Fibroblast of lung (primary cell): ENCODE results near the gene GSTM5.

Experiments
- EZH2 ChIP-seq: IDR thresholded peaks from 2 replicates; pipeline ENCODE4 v1.5.1; 2012; ENCODE audit warnings: low read length, control low read depth, mild to moderate bottlenecking; ENCODE audit errors: missing control alignments
- TF ChIP-seq, protein P1 (sequence below), 2 donors: IDR thresholded peaks in 1 of 2; conservative IDR thresholded peaks in 1 of 2; 1 replicate in 1 of 2; 2 replicates in 1 of 2; pipeline ENCODE4 v1.5.1; 2011 to 2012; ENCODE audit warnings: low read length in 2 of 2, control low read depth in 1 of 2, inconsistent platforms in 1 of 2, low read depth in 1 of 2, mild to moderate bottlenecking in 1 of 2

DNA sequence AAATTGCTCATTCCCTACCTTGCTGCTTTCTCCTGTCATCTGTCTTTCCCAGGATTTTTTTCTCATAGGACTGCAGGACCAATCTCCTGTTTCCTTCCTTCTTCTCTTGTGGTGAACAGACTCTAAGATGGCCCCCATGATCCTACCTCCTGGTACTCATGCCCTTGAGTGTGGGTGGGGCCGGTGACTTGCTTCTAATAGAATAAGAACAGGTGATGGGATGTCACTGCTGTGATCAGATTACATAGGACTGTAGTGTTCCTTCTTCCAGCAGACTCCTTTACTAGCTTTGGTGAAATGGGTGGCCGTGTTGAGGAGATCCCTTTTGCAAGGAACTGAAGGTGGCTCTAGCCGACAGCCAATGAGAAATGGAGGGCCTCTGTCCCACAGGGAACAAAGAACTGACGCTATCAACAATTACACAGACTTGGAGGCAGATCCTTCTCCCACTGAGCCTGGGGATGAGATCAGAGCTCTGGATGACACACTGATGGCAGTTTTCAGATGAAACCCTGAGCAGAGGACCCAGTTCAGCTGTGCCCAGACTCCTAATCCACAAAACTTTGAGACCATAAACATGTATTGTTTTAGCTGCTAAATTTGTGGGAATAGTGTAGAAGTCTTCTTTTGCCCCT is 21.3 kb downstream of the GSTM5 start:
- TF ChIP-seq, protein P1, sequence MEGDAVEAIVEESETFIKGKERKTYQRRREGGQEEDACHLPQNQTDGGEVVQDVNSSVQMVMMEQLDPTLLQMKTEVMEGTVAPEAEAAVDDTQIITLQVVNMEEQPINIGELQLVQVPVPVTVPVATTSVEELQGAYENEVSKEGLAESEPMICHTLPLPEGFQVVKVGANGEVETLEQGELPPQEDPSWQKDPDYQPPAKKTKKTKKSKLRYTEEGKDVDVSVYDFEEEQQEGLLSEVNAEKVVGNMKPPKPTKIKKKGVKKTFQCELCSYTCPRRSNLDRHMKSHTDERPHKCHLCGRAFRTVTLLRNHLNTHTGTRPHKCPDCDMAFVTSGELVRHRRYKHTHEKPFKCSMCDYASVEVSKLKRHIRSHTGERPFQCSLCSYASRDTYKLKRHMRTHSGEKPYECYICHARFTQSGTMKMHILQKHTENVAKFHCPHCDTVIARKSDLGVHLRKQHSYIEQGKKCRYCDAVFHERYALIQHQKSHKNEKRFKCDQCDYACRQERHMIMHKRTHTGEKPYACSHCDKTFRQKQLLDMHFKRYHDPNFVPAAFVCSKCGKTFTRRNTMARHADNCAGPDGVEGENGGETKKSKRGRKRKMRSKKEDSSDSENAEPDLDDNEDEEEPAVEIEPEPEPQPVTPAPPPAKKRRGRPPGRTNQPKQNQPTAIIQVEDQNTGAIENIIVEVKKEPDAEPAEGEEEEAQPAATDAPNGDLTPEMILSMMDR (conservative IDR thresholded peaks at IDR 0.05 in 1 of 2, IDR thresholded peaks at IDR 0.05 in 1 of 2; ENCODE audit: low read depth in 1 of 2, low read length in 2 of 2) = no peak
- TF ChIP-seq EZH2 = no peak
